Lung (tissue), 12 donors: ENCODE results near the gene NHS. TPM values are rescaled to one million over a fixed set of nuclear protein-coding genes. Genes with fewer than 3 reads are reported as not detected.
A peak's percentile ranks its signal among the peaks of the same experiment; 100 is the strongest.

ENCODE experiments used
- ATAC-seq: fragments of 200-7000 bp; cut with Tn5 transposase; one replicate; pipeline ENCODE4 v1.9.1; 2020; ENCODE audit warnings: moderate number of reproducible peaks; ENCODE audit not compliant: insufficient read depth, low FRiP score
- DNase-seq, 3 donors: peaks; one replicate each; pipeline ENCODE4 v3.0.0-alpha.2; 2013 to 2017
- H3K27ac ChIP-seq, 2 donors: one replicate each; pipeline ENCODE4 v1.5.1; 2013; ENCODE audit warnings: mild to moderate bottlenecking in 2 of 2, moderate library complexity in 2 of 2, control low read depth in 1 of 2, inconsistent platforms in 1 of 2, low read depth in 1 of 2, low read length in 1 of 2
- H3K27me3 ChIP-seq, 3 donors: one replicate each; pipeline ENCODE4 v1.5.1; 2013; ENCODE audit warnings: low read length in 2 of 3; ENCODE audit not compliant: control insufficient read depth in 3 of 3, insufficient read depth in 3 of 3
- H3K36me3 ChIP-seq, 4 donors: one replicate each; pipeline ENCODE4 v1.5.1; 2013; ENCODE audit warnings: low read length in 4 of 4, mild to moderate bottlenecking in 1 of 4, moderate library complexity in 1 of 4; ENCODE audit not compliant: control insufficient read depth in 4 of 4, insufficient read depth in 4 of 4
- H3K4me1 ChIP-seq, 5 donors: one replicate each; pipeline ENCODE4 v1.5.1; 2013; ENCODE audit warnings: low read length in 5 of 5, mild to moderate bottlenecking in 2 of 5, moderate library complexity in 1 of 5; ENCODE audit not compliant: control insufficient read depth in 5 of 5, insufficient read depth in 5 of 5
- H3K4me3 ChIP-seq: one replicate; pipeline ENCODE4 v1.5.1; 2013; ENCODE audit warnings: mild to moderate bottlenecking, control low read depth, moderate library complexity
- H3K9ac ChIP-seq, 2 donors: one replicate each; pipeline ENCODE4 v1.5.1; 2013; ENCODE audit warnings: low read length in 2 of 2, control low read depth in 1 of 2; ENCODE audit not compliant: insufficient read depth in 1 of 2
- H3K9me3 ChIP-seq, 4 donors: one replicate each; pipeline ENCODE4 v1.5.1; 2013; ENCODE audit warnings: low read length in 3 of 4, mild to moderate bottlenecking in 1 of 4, moderate library complexity in 1 of 4; ENCODE audit not compliant: control insufficient read depth in 4 of 4, insufficient read depth in 3 of 4
- CTCF ChIP-seq: IDR thresholded peaks from 2 replicates; pipeline ENCODE4 v1.5.1; 2012; ENCODE audit warnings: mild to moderate bottlenecking; ENCODE audit errors: control extremely low read depth, extremely low read depth
- WGBS, 2 donors: extraction: QIAGEN DNeasy Blood & Tissue Kit; methylation state at CpG; one replicate each; pipeline ENCODE4 v1.1.7; 2013; 5-methylcytosine and 5-hydroxymethylcytosine counted together
- polyA plus RNA-seq, 2 donors: library from polyadenylated mRNA; stranded (reverse); fragments of 200-250 nt; gene quantifications; one replicate each; pipeline ENCODE4 v1.2.1, GENCODE V29; 2013
- total RNA-seq, 2 donors: library from RNA; depleted of rRNA in 1 of 2; stranded (reverse); fragments of >200 nt in 1 of 2; gene quantifications; one replicate each; pipeline ENCODE4 v1.2.1, GENCODE V29; 2014 to 2021
- donor health status: control.
- donor health status: control.
- donor health status: Bipolar disorder and iron deficiency.
- donor health status: healthy.
- donor health status: DM: yes; HTN: yes; CAD: no.

The NHS gene
- total and polyA plus RNA-seq, 4 donors, result 0.46 to 2.0 (median 1.4) TPM

- Histone ChIP-seq H3K27ac (peak overlapping the region; percentile 93 to 94), H3K9me3 (no peaks in the 10 kb centered on the region), H3K27me3 (peaks cover 3 to 45% (median 15%) of the 10 kb centered on the region in 3 donors), H3K4me3 (peak overlapping the region; percentile 53), H3K9ac (peak overlapping the region; percentile 85 to 87), H3K4me1 (peaks cover 0 to 4% (median 0%) of the 10 kb centered on the region in 5 donors), H3K36me3 (no peaks in the 10 kb centered on the region)
- TF ChIP-seq CTCF, result no peak
- WGBS, 2 donors, result 0 to 33% methylated on average over 38 to 45 of the region's 45 CpGs
- DNase-seq, result peak; percentile 41 to 65 (median 45)
- peak; percentile 50 for ATAC-seq
These were observed 363.1 kb downstream of the NHS start for GRCh38 chrX:17737986-17738713.

GRCh38 chrX:17738737-17739535 lies 363.9 kb downstream of the NHS start:
- Histone ChIP-seq H3K36me3 (no peaks in the 10 kb centered on the region), H3K27ac (no peak overlapping the region)

More at GRCh38 chrX:17738737-17739535, 363.9 kb downstream of the NHS start:
- peak in 1 of 3 donors; percentile 13 for DNase-seq
- H3K9me3 ChIP-seq, result no peaks in the 10 kb centered on the region
- no peak for TF ChIP-seq CTCF
- H3K4me3 ChIP-seq, result no peak overlapping the region
- WGBS, 2 donors, result 24 to 50% methylated on average over 6 of the region's 6 CpGs
- H3K27me3 ChIP-seq, result peaks cover 3 to 45% (median 16%) of the 10 kb centered on the region in 3 donors
- H3K9ac ChIP-seq, result peak overlapping the region in 1 of 2 donors; percentile 65
- H3K4me1 ChIP-seq, result peaks cover 0 to 4% (median 0%) of the 10 kb centered on the region in 5 donors
- ATAC-seq, result no peak
